Tibial nerve (tissue), 3 donors: ENCODE measurements around the gene PLEKHM1.
"Not testable (repeated sequence)": the region's sequence is repeated elsewhere in the genome, so short reads cannot be mapped to it uniquely, and the experiment has no call there.

ENCODE experiments used
- POLR2A ChIP-seq, 2 donors: fragments of 450-650 bp; IDR thresholded peaks; one replicate each; pipeline ENCODE4 v1.6.1; 2017; ENCODE audit warnings: antibody characterized with exemption in 2 of 2, mild to moderate bottlenecking in 2 of 2, moderate library complexity in 2 of 2
- TF ChIP-seq, protein P1 (sequence below), 5 experiments: fragments of 200-600 bp in 3 of 5; fragments of 450-650 bp in 2 of 5; sonication (generic) in 3 of 5; IDR thresholded peaks; one replicate each; pipeline ENCODE4 v1.5.1; 2016 to 2019; ENCODE audit warnings: antibody characterized with exemption in 5 of 5, mild to moderate bottlenecking in 3 of 5, moderate library complexity in 2 of 5

DNA sequence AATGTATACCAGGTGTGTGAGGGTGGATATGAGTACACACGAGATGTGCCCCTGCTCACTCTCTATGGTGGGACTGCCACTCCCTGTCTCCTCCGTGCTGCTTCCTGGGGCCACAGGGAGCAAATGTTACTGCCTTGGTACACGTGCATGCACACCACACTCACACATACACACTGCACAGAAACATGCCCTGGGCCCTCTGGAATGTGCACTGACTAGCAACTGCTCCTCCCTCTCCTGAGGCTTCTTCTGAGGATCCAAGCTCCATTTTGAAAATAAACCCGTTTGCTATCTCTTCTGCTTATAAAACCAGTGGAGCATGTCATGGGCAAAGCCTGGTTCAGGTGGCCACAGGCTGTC, 21.3 kb downstream of the PLEKHM1 start:
- TF ChIP-seq, protein P1, sequence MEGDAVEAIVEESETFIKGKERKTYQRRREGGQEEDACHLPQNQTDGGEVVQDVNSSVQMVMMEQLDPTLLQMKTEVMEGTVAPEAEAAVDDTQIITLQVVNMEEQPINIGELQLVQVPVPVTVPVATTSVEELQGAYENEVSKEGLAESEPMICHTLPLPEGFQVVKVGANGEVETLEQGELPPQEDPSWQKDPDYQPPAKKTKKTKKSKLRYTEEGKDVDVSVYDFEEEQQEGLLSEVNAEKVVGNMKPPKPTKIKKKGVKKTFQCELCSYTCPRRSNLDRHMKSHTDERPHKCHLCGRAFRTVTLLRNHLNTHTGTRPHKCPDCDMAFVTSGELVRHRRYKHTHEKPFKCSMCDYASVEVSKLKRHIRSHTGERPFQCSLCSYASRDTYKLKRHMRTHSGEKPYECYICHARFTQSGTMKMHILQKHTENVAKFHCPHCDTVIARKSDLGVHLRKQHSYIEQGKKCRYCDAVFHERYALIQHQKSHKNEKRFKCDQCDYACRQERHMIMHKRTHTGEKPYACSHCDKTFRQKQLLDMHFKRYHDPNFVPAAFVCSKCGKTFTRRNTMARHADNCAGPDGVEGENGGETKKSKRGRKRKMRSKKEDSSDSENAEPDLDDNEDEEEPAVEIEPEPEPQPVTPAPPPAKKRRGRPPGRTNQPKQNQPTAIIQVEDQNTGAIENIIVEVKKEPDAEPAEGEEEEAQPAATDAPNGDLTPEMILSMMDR (IDR thresholded peaks at IDR 0.05): not testable (repeated sequence)
- not testable (repeated sequence) for TF ChIP-seq POLR2A (IDR thresholded peaks at IDR 0.05)
